ENCODE data around the gene ADORA1. TPM values are rescaled to one million over a fixed set of nuclear protein-coding genes. Genes with fewer than 3 reads are reported as not detected.

The ADORA1 gene
- total RNA-seq, 2 experiments from 2014 or later: not detected

GRCh38 chr1:203082571-203083462 lies 44.7 kb upstream of the ADORA1 start:
- Histone ChIP-seq H3K4me1 (ENCODE audit: insufficient read depth, low read length) (no peaks in the 10 kb centered on the region), H3K4me3 (ENCODE audit: low read length) (no peak overlapping the region), H3K27ac (ENCODE audit: low read depth in 1 of 2, low read length in 2 of 2) (no peak overlapping the region), H3K9me3 (ENCODE audit: control insufficient read depth in 1 of 2, insufficient read depth in 1 of 2, low read length in 2 of 2) (no peaks in the 10 kb centered on the region), H3K36me3 (ENCODE audit: insufficient read depth, low read length) (no peaks in the 10 kb centered on the region), H3K27me3 (ENCODE audit: control insufficient read depth in 1 of 2, insufficient read depth in 2 of 2, low read length in 2 of 2) (peaks cover 5 to 11% of the 10 kb centered on the region in 2 experiments)
- Mint-ChIP-seq H3K4me3 (no peak overlapping the region), H3K4me1 (ENCODE audit: low read depth) (no peaks in the 10 kb centered on the region), H3K27ac (no peak overlapping the region), H3K27me3 (peaks cover 29% of the 10 kb centered on the region), H3K9me3 (no peaks in the 10 kb centered on the region), H3K36me3 (ENCODE audit: low read depth) (no peaks in the 10 kb centered on the region)
- ATAC-seq (ENCODE audit: poor library complexity) (no peak), DNase-seq (peak in 1 of 14 experiments; percentile 12)
- ChIA-PET CTCF (interaction anchor here (0.6 kb wide), 1 partner anchor 1102 kb away, joined by 4 read pairs; no protein-coding TSS in a partner anchor), POLR2A (no interaction called here)
- TF ChIP-seq, protein P1, sequence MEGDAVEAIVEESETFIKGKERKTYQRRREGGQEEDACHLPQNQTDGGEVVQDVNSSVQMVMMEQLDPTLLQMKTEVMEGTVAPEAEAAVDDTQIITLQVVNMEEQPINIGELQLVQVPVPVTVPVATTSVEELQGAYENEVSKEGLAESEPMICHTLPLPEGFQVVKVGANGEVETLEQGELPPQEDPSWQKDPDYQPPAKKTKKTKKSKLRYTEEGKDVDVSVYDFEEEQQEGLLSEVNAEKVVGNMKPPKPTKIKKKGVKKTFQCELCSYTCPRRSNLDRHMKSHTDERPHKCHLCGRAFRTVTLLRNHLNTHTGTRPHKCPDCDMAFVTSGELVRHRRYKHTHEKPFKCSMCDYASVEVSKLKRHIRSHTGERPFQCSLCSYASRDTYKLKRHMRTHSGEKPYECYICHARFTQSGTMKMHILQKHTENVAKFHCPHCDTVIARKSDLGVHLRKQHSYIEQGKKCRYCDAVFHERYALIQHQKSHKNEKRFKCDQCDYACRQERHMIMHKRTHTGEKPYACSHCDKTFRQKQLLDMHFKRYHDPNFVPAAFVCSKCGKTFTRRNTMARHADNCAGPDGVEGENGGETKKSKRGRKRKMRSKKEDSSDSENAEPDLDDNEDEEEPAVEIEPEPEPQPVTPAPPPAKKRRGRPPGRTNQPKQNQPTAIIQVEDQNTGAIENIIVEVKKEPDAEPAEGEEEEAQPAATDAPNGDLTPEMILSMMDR (IDR thresholded peaks at IDR 0.05): no peak
- intact Hi-C loops (cut with DNase I, micrococcal nuclease): no loop called here

DNA sequence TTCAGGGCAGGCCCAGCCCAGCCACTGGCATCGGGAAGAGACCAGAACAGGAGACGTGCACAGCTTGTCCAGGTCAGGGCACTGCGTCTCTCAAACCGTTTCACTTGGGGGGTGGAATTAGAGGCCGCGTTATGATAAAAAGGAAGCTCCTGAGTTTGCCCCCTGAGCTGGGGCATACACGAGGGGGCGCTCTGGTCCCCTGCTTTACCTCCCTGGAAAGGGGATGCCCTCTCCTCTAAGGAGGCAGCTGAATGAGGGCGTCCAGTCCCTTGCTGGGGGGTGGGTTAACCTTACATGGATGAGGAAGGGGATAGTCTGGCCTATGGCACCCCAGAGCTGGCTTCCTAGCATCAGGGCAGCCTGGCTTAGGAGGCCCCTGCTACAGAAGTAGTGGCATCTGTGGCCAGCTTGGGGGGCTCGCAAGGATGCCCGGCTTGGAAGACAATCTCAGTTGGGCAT lies 44.0 kb upstream of the ADORA1 start:
- DNase-seq (no peak), ATAC-seq (ENCODE audit: poor library complexity) (no peak)
- H3K36me3 Mint-ChIP-seq (ENCODE audit: low read depth): no peaks in the 10 kb centered on the region
- H3K36me3 ChIP-seq (ENCODE audit: insufficient read depth, low read length): no peaks in the 10 kb centered on the region
- no peaks in the 10 kb centered on the region for H3K4me1 Mint-ChIP-seq (ENCODE audit: low read depth)
- H3K9me3 Mint-ChIP-seq: no peaks in the 10 kb centered on the region
- ChIA-PET CTCF (interaction anchor here (0.6 kb wide), 1 partner anchor 1102 kb away, joined by 4 read pairs; no protein-coding TSS in a partner anchor), POLR2A (no interaction called here)
- no peak overlapping the region for H3K27ac Mint-ChIP-seq
- TF ChIP-seq, protein P1 (IDR thresholded peaks at IDR 0.05): no peak
- peaks cover 27% of the 10 kb centered on the region for H3K27me3 Mint-ChIP-seq
- intact Hi-C loops (cut with DNase I, micrococcal nuclease): no loop called here
- H3K27ac ChIP-seq (ENCODE audit: low read depth in 1 of 2, low read length in 2 of 2): no peak overlapping the region
- no peak overlapping the region for H3K4me3 Mint-ChIP-seq
- H3K4me1 ChIP-seq (ENCODE audit: insufficient read depth, low read length): no peaks in the 10 kb centered on the region
- no peak overlapping the region for H3K4me3 ChIP-seq (ENCODE audit: low read length)
- no peaks in the 10 kb centered on the region for H3K9me3 ChIP-seq (ENCODE audit: control insufficient read depth in 1 of 2, insufficient read depth in 1 of 2, low read length in 2 of 2)
- peaks cover 0 to 11% of the 10 kb centered on the region in 2 experiments for H3K27me3 ChIP-seq (ENCODE audit: control insufficient read depth in 1 of 2, insufficient read depth in 2 of 2, low read length in 2 of 2)

DNA sequence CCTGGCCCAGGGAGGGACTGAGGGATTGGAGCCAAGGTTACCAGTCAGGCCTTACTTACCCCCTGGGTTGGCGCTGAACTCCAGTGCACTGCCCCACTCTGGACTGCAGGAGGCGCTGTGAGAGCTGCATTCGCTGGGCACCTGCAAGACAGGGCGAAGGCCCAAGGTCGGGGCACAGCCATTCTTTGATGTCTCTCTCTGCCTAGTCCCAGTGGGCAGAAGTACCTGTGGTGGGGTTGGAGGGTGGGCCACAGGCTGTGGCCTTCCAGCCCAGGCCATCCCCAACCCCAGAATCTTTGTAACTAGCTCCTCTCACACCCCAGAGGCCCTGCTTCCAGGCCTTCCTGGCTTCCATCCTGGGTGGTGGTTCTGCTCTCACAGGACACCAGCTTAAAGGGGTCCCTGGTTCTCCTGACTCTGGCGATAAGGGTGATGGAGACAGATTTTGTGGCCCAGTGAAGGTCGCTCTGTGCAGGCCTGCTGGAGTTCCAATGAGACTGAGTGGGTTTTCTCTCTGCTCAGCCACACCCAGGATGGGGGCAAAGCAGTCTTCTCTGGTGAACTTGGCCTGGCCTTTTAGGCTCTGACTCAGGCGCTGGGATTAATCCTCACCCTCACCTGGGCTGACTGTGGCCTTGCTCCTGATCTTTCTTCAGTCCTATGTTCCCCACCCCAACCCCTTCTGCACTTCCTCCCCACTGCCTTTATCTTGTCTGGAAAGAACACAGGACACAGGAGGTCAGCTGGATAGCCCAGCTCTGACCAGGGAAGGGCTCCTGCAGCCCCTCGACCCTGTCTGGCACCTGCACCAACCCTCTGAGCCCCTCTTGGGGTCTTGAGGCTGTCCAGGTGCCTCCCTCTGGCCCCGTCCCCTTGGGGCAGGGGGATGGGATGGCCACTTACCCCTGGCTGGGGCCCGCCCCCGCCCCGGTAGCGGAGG lies 42.7 kb upstream of the ADORA1 start:
- no peaks in the 10 kb centered on the region for H3K4me1 ChIP-seq (ENCODE audit: insufficient read depth, low read length)
- no peaks in the 10 kb centered on the region for H3K9me3 Mint-ChIP-seq
- intact Hi-C loops (cut with DNase I, micrococcal nuclease): no loop called here
- CTCF ChIA-PET: interaction anchor here (0.7 kb wide), 1 partner anchor 44 kb away, joined by 3 read pairs; no protein-coding TSS in a partner anchor
- no peaks in the 10 kb centered on the region for H3K36me3 Mint-ChIP-seq (ENCODE audit: low read depth)
- no peak for DNase-seq
- no peaks in the 10 kb centered on the region for H3K9me3 ChIP-seq (ENCODE audit: control insufficient read depth in 1 of 2, insufficient read depth in 1 of 2, low read length in 2 of 2)
- TF ChIP-seq, protein P1 (IDR thresholded peaks at IDR 0.05): no peak
- no peak overlapping the region for H3K27ac ChIP-seq (ENCODE audit: low read depth in 1 of 2, low read length in 2 of 2)
- no peak overlapping the region for H3K4me3 Mint-ChIP-seq
- H3K36me3 ChIP-seq (ENCODE audit: insufficient read depth, low read length): no peaks in the 10 kb centered on the region
- POLR2A ChIA-PET: no interaction called here
- peaks cover 0 to 10% of the 10 kb centered on the region in 2 experiments for H3K27me3 ChIP-seq (ENCODE audit: control insufficient read depth in 1 of 2, insufficient read depth in 2 of 2, low read length in 2 of 2)
- H3K27ac Mint-ChIP-seq: no peak overlapping the region
- peaks cover 18% of the 10 kb centered on the region for H3K27me3 Mint-ChIP-seq
- no peak overlapping the region for H3K4me3 ChIP-seq (ENCODE audit: low read length)
- ATAC-seq (ENCODE audit: poor library complexity): no peak
- H3K4me1 Mint-ChIP-seq (ENCODE audit: low read depth): no peaks in the 10 kb centered on the region
